Osteoblast (primary cell): Measurements from ENCODE around the gene ANGPT4. TPM values are rescaled to one million over a fixed set of nuclear protein-coding genes. Genes with fewer than 3 reads are reported as not detected.

ENCODE experiments used
- DNase-seq: peaks from one replicate; pipeline ENCODE4 v3.0.0; 2011; ENCODE audit warnings: low spot score, mixed read lengths; ENCODE audit not compliant: insufficient read length; ENCODE audit errors: missing footprints
- H2AFZ ChIP-seq: 2 replicates; pipeline ENCODE4 v1.6.0; 2011; ENCODE audit warnings: mild to moderate bottlenecking, low read length
- H3K27ac ChIP-seq: 2 replicates; pipeline ENCODE4 v1.5.1; 2011; ENCODE audit warnings: mild to moderate bottlenecking, low read depth, low read length, moderate library complexity
- H3K27me3 ChIP-seq: 2 replicates; pipeline ENCODE4 v1.6.0; 2012; ENCODE audit warnings: mild to moderate bottlenecking, control low read depth, inconsistent platforms, low read length, moderate library complexity; ENCODE audit not compliant: insufficient read depth
- H3K36me3 ChIP-seq: 2 replicates; pipeline ENCODE4 v1.5.1; 2011; ENCODE audit warnings: mild to moderate bottlenecking, low read length, control low read depth, moderate library complexity; ENCODE audit not compliant: insufficient read depth
- H3K4me1 ChIP-seq: 2 replicates; pipeline ENCODE4 v1.5.1; 2011; ENCODE audit warnings: mild to moderate bottlenecking, low read length, control low read depth, moderate library complexity; ENCODE audit not compliant: insufficient read depth
- H3K4me2 ChIP-seq: 2 replicates; pipeline ENCODE4 v1.6.0; 2011; ENCODE audit warnings: mild to moderate bottlenecking, low read length; ENCODE audit not compliant: insufficient read depth
- H3K4me3 ChIP-seq: fragments of 200-600 bp; sonication (generic); 3 replicates; pipeline ENCODE4 v1.5.1; 2012; ENCODE audit warnings: mild to moderate bottlenecking, low read length, inconsistent platforms; ENCODE audit not compliant: insufficient read depth
- H3K79me2 ChIP-seq: 2 replicates; pipeline ENCODE4 v1.6.0; 2012; ENCODE audit warnings: mild to moderate bottlenecking, low read length, control low read depth, inconsistent platforms; ENCODE audit not compliant: insufficient read depth
- H3K9me3 ChIP-seq: 2 replicates; pipeline ENCODE4 v1.5.1; 2011; ENCODE audit warnings: low read depth, low read length, control low read depth
- H4K20me1 ChIP-seq: 2 replicates; pipeline ENCODE4 v1.6.0; 2012; ENCODE audit warnings: mild to moderate bottlenecking, low read length, control low read depth; ENCODE audit not compliant: insufficient read depth
- total RNA-seq: library from RNA; depleted of rRNA; stranded (reverse); fragments of >200 nt; gene quantifications from 2 replicates; pipeline ENCODE4 v1.2.3, GENCODE V29; 2012
- TF ChIP-seq, protein P1 (sequence below): IDR thresholded peaks from 2 replicates; pipeline ENCODE4 v1.5.1; 2011; ENCODE audit warnings: mild to moderate bottlenecking, low read depth, low read length, moderate library complexity; ENCODE audit errors: extremely low read depth

ANGPT4 gene, protein sequence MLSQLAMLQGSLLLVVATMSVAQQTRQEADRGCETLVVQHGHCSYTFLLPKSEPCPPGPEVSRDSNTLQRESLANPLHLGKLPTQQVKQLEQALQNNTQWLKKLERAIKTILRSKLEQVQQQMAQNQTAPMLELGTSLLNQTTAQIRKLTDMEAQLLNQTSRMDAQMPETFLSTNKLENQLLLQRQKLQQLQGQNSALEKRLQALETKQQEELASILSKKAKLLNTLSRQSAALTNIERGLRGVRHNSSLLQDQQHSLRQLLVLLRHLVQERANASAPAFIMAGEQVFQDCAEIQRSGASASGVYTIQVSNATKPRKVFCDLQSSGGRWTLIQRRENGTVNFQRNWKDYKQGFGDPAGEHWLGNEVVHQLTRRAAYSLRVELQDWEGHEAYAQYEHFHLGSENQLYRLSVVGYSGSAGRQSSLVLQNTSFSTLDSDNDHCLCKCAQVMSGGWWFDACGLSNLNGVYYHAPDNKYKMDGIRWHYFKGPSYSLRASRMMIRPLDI
- under 0.01 TPM in 2 replicates for total RNA-seq

DNA sequence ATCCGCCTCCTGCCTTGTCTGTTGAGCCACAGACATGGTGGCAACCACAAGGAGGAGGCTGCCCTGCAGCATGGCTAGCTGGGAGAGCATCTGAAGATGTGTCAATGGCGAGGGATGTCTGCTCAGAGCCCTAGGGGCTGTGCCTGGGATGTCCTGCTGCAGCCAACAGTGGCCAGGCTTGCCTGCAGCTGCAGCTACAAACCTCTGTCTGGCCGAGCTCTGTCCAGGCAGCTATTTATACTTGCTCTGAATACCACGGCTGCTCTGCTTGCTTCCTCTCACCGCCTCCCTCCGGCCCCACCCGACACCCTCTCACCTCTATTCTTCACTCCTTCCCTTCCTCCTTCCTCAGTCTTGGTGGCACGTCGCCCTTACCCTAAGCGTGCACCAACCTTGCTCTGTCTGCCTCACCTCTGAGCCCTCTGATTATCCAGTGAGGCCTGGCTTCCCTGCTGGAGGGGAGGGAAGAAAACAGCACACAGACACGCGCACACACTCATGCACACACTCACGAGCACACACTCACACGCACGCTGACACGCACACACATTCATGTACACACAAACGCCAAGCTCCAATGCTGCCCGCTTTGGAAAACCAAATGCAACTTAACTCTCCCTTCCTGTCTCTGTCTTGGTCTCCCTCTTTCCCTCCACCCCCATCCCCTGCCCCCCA, at the start of gene ANGPT4:
Gene ANGPT4 (minus strand): TSS at position 210 of the 675 bp plus-strand sequence. CDS start 120 bp downstream, at position 90.
- Histone ChIP-seq H3K79me2 (no peaks in the 10 kb centered on the region), H3K4me1 (peaks cover 17% of the 10 kb centered on the region), H2AFZ (no peak within 1 kb of the TSS), H3K4me2 (no peak within 1 kb of the TSS), H3K4me3 (no peak within 1 kb of the TSS), H4K20me1 (no peaks in the 10 kb centered on the region), H3K27ac (no peak within 1 kb of the TSS), H3K9me3 (no peaks in the 10 kb centered on the region), H3K27me3 (no peaks in the 10 kb centered on the region), H3K36me3 (no peaks in the 10 kb centered on the region)
- TF ChIP-seq, protein P1, sequence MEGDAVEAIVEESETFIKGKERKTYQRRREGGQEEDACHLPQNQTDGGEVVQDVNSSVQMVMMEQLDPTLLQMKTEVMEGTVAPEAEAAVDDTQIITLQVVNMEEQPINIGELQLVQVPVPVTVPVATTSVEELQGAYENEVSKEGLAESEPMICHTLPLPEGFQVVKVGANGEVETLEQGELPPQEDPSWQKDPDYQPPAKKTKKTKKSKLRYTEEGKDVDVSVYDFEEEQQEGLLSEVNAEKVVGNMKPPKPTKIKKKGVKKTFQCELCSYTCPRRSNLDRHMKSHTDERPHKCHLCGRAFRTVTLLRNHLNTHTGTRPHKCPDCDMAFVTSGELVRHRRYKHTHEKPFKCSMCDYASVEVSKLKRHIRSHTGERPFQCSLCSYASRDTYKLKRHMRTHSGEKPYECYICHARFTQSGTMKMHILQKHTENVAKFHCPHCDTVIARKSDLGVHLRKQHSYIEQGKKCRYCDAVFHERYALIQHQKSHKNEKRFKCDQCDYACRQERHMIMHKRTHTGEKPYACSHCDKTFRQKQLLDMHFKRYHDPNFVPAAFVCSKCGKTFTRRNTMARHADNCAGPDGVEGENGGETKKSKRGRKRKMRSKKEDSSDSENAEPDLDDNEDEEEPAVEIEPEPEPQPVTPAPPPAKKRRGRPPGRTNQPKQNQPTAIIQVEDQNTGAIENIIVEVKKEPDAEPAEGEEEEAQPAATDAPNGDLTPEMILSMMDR = no peak
- DNase-seq = peak; percentile 36

DNA sequence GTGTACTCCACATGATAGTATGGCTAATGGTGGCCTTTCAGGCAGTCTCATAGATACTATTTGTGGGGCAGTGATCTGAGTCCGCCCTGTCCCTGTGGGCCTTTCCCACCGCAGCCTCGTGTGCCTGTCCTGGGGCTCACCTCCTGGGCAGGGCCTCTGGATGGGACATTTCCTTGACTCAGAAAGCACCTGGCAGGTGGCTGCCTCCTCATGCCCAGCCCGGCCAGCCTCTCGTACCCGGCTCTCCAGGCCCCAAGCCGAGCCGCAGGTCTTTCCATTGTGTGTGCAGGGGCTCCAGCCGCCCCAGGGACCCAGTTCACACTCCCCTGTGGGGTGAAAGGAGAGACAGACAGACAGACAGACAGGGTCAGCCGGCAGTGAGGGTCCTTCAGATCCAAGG, 47.7 kb upstream of the ANGPT4 start:
- Histone ChIP-seq H3K27ac (no peak overlapping the region), H3K4me1 (no peaks in the 10 kb centered on the region), H3K79me2 (no peaks in the 10 kb centered on the region), H2AFZ (no peak overlapping the region), H3K4me3 (no peak overlapping the region), H3K27me3 (peaks cover 12% of the 10 kb centered on the region), H3K36me3 (no peaks in the 10 kb centered on the region), H4K20me1 (no peaks in the 10 kb centered on the region), H3K9me3 (no peaks in the 10 kb centered on the region), H3K4me2 (no peak overlapping the region)
- TF ChIP-seq, protein P1 = no peak
- no peak for DNase-seq

DNA sequence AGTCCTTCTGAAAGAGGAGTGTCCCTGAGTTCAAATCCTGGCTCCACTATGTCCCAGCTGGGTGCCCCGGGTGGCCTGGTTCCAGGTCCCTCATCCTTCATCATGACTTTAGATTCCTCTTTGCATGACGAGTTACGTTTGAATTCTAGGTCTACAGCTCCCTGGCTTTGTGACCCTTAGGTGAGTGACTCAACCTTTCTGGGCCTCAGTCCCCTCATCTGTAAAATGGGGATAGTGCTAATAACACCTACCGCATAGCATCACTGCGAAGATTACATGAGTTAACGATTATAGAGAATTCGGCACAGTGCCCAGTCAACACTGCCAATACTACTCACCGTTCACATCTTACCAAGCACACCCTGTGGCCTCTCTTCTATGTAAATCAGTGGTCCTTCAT, 46.5 kb upstream of the ANGPT4 start:
- DNase-seq = no peak
- no peaks in the 10 kb centered on the region for H4K20me1 ChIP-seq
- H2AFZ ChIP-seq = no peak overlapping the region
- H3K9me3 ChIP-seq = no peaks in the 10 kb centered on the region
- H3K36me3 ChIP-seq = no peaks in the 10 kb centered on the region
- no peak overlapping the region for H3K4me2 ChIP-seq
- TF ChIP-seq, protein P1 = no peak
- H3K27ac ChIP-seq = no peak overlapping the region
- H3K27me3 ChIP-seq = peaks cover 12% of the 10 kb centered on the region
- no peak overlapping the region for H3K4me3 ChIP-seq
- no peaks in the 10 kb centered on the region for H3K79me2 ChIP-seq
- H3K4me1 ChIP-seq = no peaks in the 10 kb centered on the region

DNA sequence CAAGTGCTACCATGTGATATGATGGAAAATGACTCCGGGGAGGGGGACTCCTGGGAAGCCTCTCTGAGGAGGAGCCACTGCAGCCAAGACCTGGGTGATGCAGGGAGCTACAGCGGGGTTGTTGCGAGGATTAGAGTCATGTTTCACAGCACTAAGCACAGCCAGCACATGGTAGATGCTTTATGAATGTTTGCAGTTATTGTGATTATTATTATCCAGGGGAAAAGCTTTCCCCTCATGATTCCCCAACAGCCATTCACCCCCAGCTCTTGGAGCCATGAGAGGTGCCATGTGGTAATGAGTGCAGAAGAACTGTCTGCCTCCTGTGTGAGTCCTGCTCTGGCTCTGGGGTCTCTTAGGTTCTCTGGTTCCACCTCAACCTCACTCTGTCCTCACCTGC, 46.1 kb upstream of the ANGPT4 start:
- TF ChIP-seq, protein P1 = no peak
- no peak overlapping the region for H3K4me2 ChIP-seq
- peak; percentile 64 for DNase-seq
- no peaks in the 10 kb centered on the region for H3K4me1 ChIP-seq
- H2AFZ ChIP-seq = no peak overlapping the region
- no peaks in the 10 kb centered on the region for H3K9me3 ChIP-seq
- no peaks in the 10 kb centered on the region for H3K79me2 ChIP-seq
- no peak overlapping the region for H3K4me3 ChIP-seq
- H4K20me1 ChIP-seq = no peaks in the 10 kb centered on the region
- no peaks in the 10 kb centered on the region for H3K36me3 ChIP-seq
- H3K27ac ChIP-seq = no peak overlapping the region
- H3K27me3 ChIP-seq = peaks cover 12% of the 10 kb centered on the region
